Effector memory CD8-positive, alpha-beta T cell (primary cell): ENCODE results near the gene UBE2J1.

ENCODE experiments used
- ATAC-seq: fragments of 150-1000 bp; cut with Tn5 transposase; replicated peaks from 2 replicates; pipeline ENCODE4 v1.10.0; 2021; ENCODE audit warnings: mild to moderate bottlenecking, moderate library complexity
- DNase-seq, 3 experiments: peaks; one replicate each; pipeline ENCODE4 v3.0.0; 2021
- H3K27ac Mint-ChIP-seq, 2 donors: one replicate each; pipeline ENCODE4 v1.8.0; 2022; ENCODE audit warnings: mild to moderate bottlenecking in 2 of 2, mixed read lengths in 2 of 2, moderate library complexity in 2 of 2
- H3K27me3 Mint-ChIP-seq, 2 donors: one replicate each; pipeline ENCODE4 v1.8.0; 2022; ENCODE audit warnings: mixed read lengths in 2 of 2
- H3K36me3 Mint-ChIP-seq: one replicate; pipeline ENCODE4 v1.8.0; 2022; ENCODE audit warnings: mild to moderate bottlenecking, moderate library complexity, mixed read lengths; ENCODE audit not compliant: insufficient read depth
- H3K4me1 Mint-ChIP-seq, 2 donors: one replicate each; pipeline ENCODE4 v1.8.0; 2022; ENCODE audit warnings: low read depth in 2 of 2, mixed read lengths in 2 of 2
- H3K4me3 Mint-ChIP-seq, 2 donors: one replicate each; pipeline ENCODE4 v1.8.0; 2022; ENCODE audit warnings: mild to moderate bottlenecking in 2 of 2, mixed read lengths in 2 of 2, moderate library complexity in 2 of 2
- H3K9me3 Mint-ChIP-seq, 2 donors: one replicate each; pipeline ENCODE4 v1.8.0; 2022; ENCODE audit warnings: mixed read lengths in 2 of 2

The UBE2J1 gene

GRCh38 chr6:89356642-89357170, 4.2 kb upstream of the UBE2J1 start:
- H3K36me3 Mint-ChIP-seq: peaks cover 3% of the 10 kb centered on the region
- peaks cover 13 to 30% of the 10 kb centered on the region in 2 donors for H3K4me1 Mint-ChIP-seq
- H3K27me3 Mint-ChIP-seq: no peaks in the 10 kb centered on the region
- no peak for DNase-seq
- H3K27ac Mint-ChIP-seq: peak overlapping the region; percentile 57 to 73
- peak overlapping the region; percentile 69 to 82 for H3K4me3 Mint-ChIP-seq
- no peak for ATAC-seq
- no peaks in the 10 kb centered on the region for H3K9me3 Mint-ChIP-seq

GRCh38 chr6:89355511-89356194, 3.1 kb upstream of the UBE2J1 start:
- Mint-ChIP-seq H3K27ac (no peak overlapping the region), H3K4me3 (no peak overlapping the region), H3K4me1 (peaks cover 21 to 37% of the 10 kb centered on the region in 2 donors), H3K27me3 (no peaks in the 10 kb centered on the region), H3K9me3 (no peaks in the 10 kb centered on the region), H3K36me3 (peaks cover 11% of the 10 kb centered on the region)
- ATAC-seq (no peak), DNase-seq (no peak)

GRCh38 chr6:89353702-89354392, 1.3 kb upstream of the UBE2J1 start:
- DNase-seq (no peak), ATAC-seq (no peak)
- H3K27ac Mint-ChIP-seq: peak overlapping the region; percentile 93 to 98
- H3K36me3 Mint-ChIP-seq: peaks cover 14% of the 10 kb centered on the region
- peaks cover 34 to 50% of the 10 kb centered on the region in 2 donors for H3K4me1 Mint-ChIP-seq
- no peaks in the 10 kb centered on the region for H3K9me3 Mint-ChIP-seq
- H3K27me3 Mint-ChIP-seq: no peaks in the 10 kb centered on the region
- peak overlapping the region; percentile 91 to 99 for H3K4me3 Mint-ChIP-seq

GRCh38 chr6:89353118-89353556, 615 bp upstream of the UBE2J1 start:
- ATAC-seq: peak; percentile 3
- Mint-ChIP-seq H3K27me3 (no peaks in the 10 kb centered on the region), H3K4me3 (peak overlapping the region; percentile 91 to 99), H3K9me3 (no peaks in the 10 kb centered on the region), H3K4me1 (peaks cover 40 to 57% of the 10 kb centered on the region in 2 donors), H3K27ac (peak overlapping the region; percentile 93 to 98), H3K36me3 (peaks cover 14% of the 10 kb centered on the region)
- no peak for DNase-seq

GRCh38 chr6:89351671-89352277, 748 bp downstream of the UBE2J1 start:
- no peaks in the 10 kb centered on the region for H3K9me3 Mint-ChIP-seq
- no peaks in the 10 kb centered on the region for H3K27me3 Mint-ChIP-seq
- peaks cover 42 to 52% of the 10 kb centered on the region in 2 donors for H3K4me1 Mint-ChIP-seq
- peak; percentile 1 for ATAC-seq
- H3K36me3 Mint-ChIP-seq: peaks cover 14% of the 10 kb centered on the region
- DNase-seq: no peak
- peak overlapping the region; percentile 91 to 99 for H3K4me3 Mint-ChIP-seq
- H3K27ac Mint-ChIP-seq: peak overlapping the region; percentile 93 to 98

GRCh38 chr6:89350281-89350966, 2.1 kb downstream of the UBE2J1 start:
- peaks cover 47 to 61% of the 10 kb centered on the region in 2 donors for H3K4me1 Mint-ChIP-seq
- ATAC-seq: peak; percentile 18

GRCh38 chr6:89348372-89348771, 4.2 kb downstream of the UBE2J1 start:
- no peaks in the 10 kb centered on the region for H3K9me3 Mint-ChIP-seq
- DNase-seq (no peak), ATAC-seq (no peak)
- H3K27ac Mint-ChIP-seq: peak overlapping the region; percentile 4 to 98
- H3K27me3 Mint-ChIP-seq: no peaks in the 10 kb centered on the region
- peaks cover 14% of the 10 kb centered on the region for H3K36me3 Mint-ChIP-seq
- H3K4me3 Mint-ChIP-seq: no peak overlapping the region
- peaks cover 52 to 65% of the 10 kb centered on the region in 2 donors for H3K4me1 Mint-ChIP-seq

More at GRCh38 chr6:89350281-89350966, 2.1 kb downstream of the UBE2J1 start:
- H3K4me3 Mint-ChIP-seq: peak overlapping the region; percentile 91 to 99
- no peak for DNase-seq
- no peaks in the 10 kb centered on the region for H3K27me3 Mint-ChIP-seq
- peaks cover 14% of the 10 kb centered on the region for H3K36me3 Mint-ChIP-seq
- no peaks in the 10 kb centered on the region for H3K9me3 Mint-ChIP-seq
- peak overlapping the region; percentile 93 to 98 for H3K27ac Mint-ChIP-seq

- H3K27me3 Mint-ChIP-seq: no peaks in the 10 kb centered on the region
- H3K36me3 Mint-ChIP-seq: peaks cover 14% of the 10 kb centered on the region
- DNase-seq (no peak), ATAC-seq (no peak)
- H3K9me3 Mint-ChIP-seq: no peaks in the 10 kb centered on the region
- H3K4me1 Mint-ChIP-seq: peaks cover 51 to 62% of the 10 kb centered on the region in 2 donors
- no peak overlapping the region for H3K4me3 Mint-ChIP-seq
- peak overlapping the region; percentile 4 to 98 for H3K27ac Mint-ChIP-seq
These were observed 4.7 kb downstream of the UBE2J1 start for GRCh38 chr6:89347825-89348224.

GRCh38 chr6:89346433-89346832, 6.1 kb downstream of the UBE2J1 start:
- Mint-ChIP-seq H3K4me3 (no peak overlapping the region), H3K9me3 (no peaks in the 10 kb centered on the region), H3K27me3 (no peaks in the 10 kb centered on the region), H3K27ac (no peak overlapping the region), H3K4me1 (peaks cover 46 to 62% of the 10 kb centered on the region in 2 donors), H3K36me3 (peaks cover 19% of the 10 kb centered on the region)
- ATAC-seq (no peak), DNase-seq (no peak)

GRCh38 chr6:89339565-89339964, 13.0 kb downstream of the UBE2J1 start:
- no peak for ATAC-seq
- H3K27ac Mint-ChIP-seq: peak overlapping the region; percentile 70 to 82

GRCh38 chr6:89335164-89335563, 17.4 kb downstream of the UBE2J1 start:
- peaks cover 70% of the 10 kb centered on the region for H3K36me3 Mint-ChIP-seq
- no peak overlapping the region for H3K4me3 Mint-ChIP-seq
- no peak for ATAC-seq
- H3K27ac Mint-ChIP-seq: no peak overlapping the region
- H3K4me1 Mint-ChIP-seq: peaks cover 2 to 5% of the 10 kb centered on the region in 2 donors
- no peaks in the 10 kb centered on the region for H3K27me3 Mint-ChIP-seq
- DNase-seq: no peak
- no peaks in the 10 kb centered on the region for H3K9me3 Mint-ChIP-seq

More at GRCh38 chr6:89339565-89339964, 13.0 kb downstream of the UBE2J1 start:
- H3K9me3 Mint-ChIP-seq: no peaks in the 10 kb centered on the region
- H3K4me1 Mint-ChIP-seq: peaks cover 3 to 16% of the 10 kb centered on the region in 2 donors
- H3K4me3 Mint-ChIP-seq: no peak overlapping the region
- DNase-seq: no peak
- H3K36me3 Mint-ChIP-seq: peaks cover 64% of the 10 kb centered on the region
- H3K27me3 Mint-ChIP-seq: no peaks in the 10 kb centered on the region

GRCh38 chr6:89330910-89331309, 21.6 kb downstream of the UBE2J1 start:
- Mint-ChIP-seq H3K4me3 (no peak overlapping the region), H3K36me3 (peaks cover 64% of the 10 kb centered on the region), H3K4me1 (no peaks in the 10 kb centered on the region), H3K27ac (no peak overlapping the region), H3K9me3 (no peaks in the 10 kb centered on the region), H3K27me3 (no peaks in the 10 kb centered on the region)
- DNase-seq (no peak), ATAC-seq (no peak)

- ATAC-seq: no peak
- Mint-ChIP-seq H3K27ac (no peak overlapping the region), H3K9me3 (no peaks in the 10 kb centered on the region), H3K4me3 (no peak overlapping the region), H3K27me3 (no peaks in the 10 kb centered on the region), H3K4me1 (no peaks in the 10 kb centered on the region), H3K36me3 (peaks cover 48% of the 10 kb centered on the region)
- no peak for DNase-seq
These were observed 23.5 kb downstream of the UBE2J1 start for GRCh38 chr6:89328976-89329375.
